Trophoblast cell (in vitro differentiated cells and primary cell): ENCODE data around the gene RASGRF1.

Experiments
- DNase-seq, 2 donors: peaks; one replicate each; pipeline ENCODE4 v3.0.0-alpha.2; 2016
- H2AFZ ChIP-seq: 2 replicates; pipeline ENCODE4 v1.6.1; 2013; ENCODE audit warnings: low read length, moderate library complexity, mild to moderate bottlenecking; ENCODE audit not compliant: insufficient read depth, poor library complexity
- H2AK5ac ChIP-seq: 2 replicates; pipeline ENCODE4 v1.6.1; 2013; ENCODE audit warnings: mild to moderate bottlenecking, low read length
- H2BK120ac ChIP-seq: 2 replicates; pipeline ENCODE4 v1.6.1; 2013; ENCODE audit warnings: low read length, mild to moderate bottlenecking, moderate library complexity; ENCODE audit not compliant: insufficient read depth, poor library complexity
- H2BK12ac ChIP-seq: 2 replicates; pipeline ENCODE4 v1.6.1; 2013; ENCODE audit warnings: mild to moderate bottlenecking, low read length, moderate library complexity
- H2BK5ac ChIP-seq: 2 replicates; pipeline ENCODE4 v1.6.1; 2013; ENCODE audit warnings: low read length, low read depth, moderate library complexity, mild to moderate bottlenecking; ENCODE audit not compliant: poor library complexity
- H3K14ac ChIP-seq: 2 replicates; pipeline ENCODE4 v1.6.1; 2013; ENCODE audit warnings: mild to moderate bottlenecking, low read length
- H3K18ac ChIP-seq: 2 replicates; pipeline ENCODE4 v1.6.1; 2013; ENCODE audit warnings: mild to moderate bottlenecking, low read length
- H3K23ac ChIP-seq: 2 replicates; pipeline ENCODE4 v1.6.1; 2013; ENCODE audit warnings: low read length
- H3K27ac ChIP-seq: 2 replicates; pipeline ENCODE4 v1.5.1; 2013; ENCODE audit warnings: low read depth, mild to moderate bottlenecking, inconsistent platforms, low read length, moderate library complexity
- H3K27me3 ChIP-seq: 2 replicates; pipeline ENCODE4 v1.6.1; 2013; ENCODE audit warnings: inconsistent platforms, mild to moderate bottlenecking, low read length, moderate library complexity; ENCODE audit not compliant: insufficient read depth
- H3K36me3 ChIP-seq, 2 experiments: 1 replicate in 1 of 2; 2 replicates in 1 of 2; pipeline ENCODE4 v1.6.1; 2013; ENCODE audit warnings: low read length in 2 of 2, mild to moderate bottlenecking in 2 of 2, moderate library complexity in 1 of 2; ENCODE audit not compliant: insufficient read depth in 2 of 2, control insufficient read depth in 1 of 2
- H3K4ac ChIP-seq: 2 replicates; pipeline ENCODE4 v1.6.1; 2013; ENCODE audit warnings: low read depth, mild to moderate bottlenecking, low read length, moderate library complexity
- H3K4me1 ChIP-seq, 2 experiments: 1 replicate in 1 of 2; 2 replicates in 1 of 2; pipeline ENCODE4 v1.6.1; 2013; ENCODE audit warnings: low read length in 2 of 2, mild to moderate bottlenecking in 2 of 2, moderate library complexity in 1 of 2; ENCODE audit not compliant: insufficient read depth in 2 of 2, control insufficient read depth in 1 of 2
- H3K4me2 ChIP-seq: 2 replicates; pipeline ENCODE4 v1.6.1; 2013; ENCODE audit warnings: inconsistent platforms, mild to moderate bottlenecking, low read length, moderate library complexity
- H3K4me3 ChIP-seq: 2 replicates; pipeline ENCODE4 v1.5.1; 2013; ENCODE audit warnings: mild to moderate bottlenecking, low read depth, low read length, inconsistent platforms
- H3K79me1 ChIP-seq: one replicate; pipeline ENCODE4 v1.6.1; 2013; ENCODE audit warnings: low read length
- H3K79me2 ChIP-seq: 2 replicates; pipeline ENCODE4 v1.6.1; 2013; ENCODE audit warnings: low read length, mild to moderate bottlenecking; ENCODE audit not compliant: control insufficient read depth, insufficient read depth, poor library complexity
- H3K9ac ChIP-seq: 2 replicates; pipeline ENCODE4 v1.6.1; 2013; ENCODE audit warnings: mild to moderate bottlenecking, low read length
- H3K9me3 ChIP-seq: 2 replicates; pipeline ENCODE4 v1.6.1; 2013; ENCODE audit warnings: low read depth, mild to moderate bottlenecking, control low read depth, inconsistent platforms, low read length; ENCODE audit not compliant: insufficient read depth
- H4K12ac ChIP-seq: 2 replicates; pipeline ENCODE4 v1.6.1; 2013; ENCODE audit warnings: low read depth, mild to moderate bottlenecking, low read length, moderate library complexity
- H4K8ac ChIP-seq: 2 replicates; pipeline ENCODE4 v1.6.1; 2013; ENCODE audit warnings: low read depth, mild to moderate bottlenecking, low read length, moderate library complexity
- H4K91ac ChIP-seq: one replicate; pipeline ENCODE4 v1.6.1; 2013; ENCODE audit warnings: low read depth, mild to moderate bottlenecking, low read length, moderate library complexity
- WGBS: extraction: QIAGEN DNeasy Blood & Tissue Kit; methylation state at CpG from one replicate; pipeline ENCODE4 v1.1.7; 2013; ENCODE audit warnings: missing lambda C conversion rate; ENCODE audit not compliant: insufficient read length, insufficient coverage; ENCODE audit errors: extremely low coverage; 5-methylcytosine and 5-hydroxymethylcytosine counted together

Gene RASGRF1

DNA sequence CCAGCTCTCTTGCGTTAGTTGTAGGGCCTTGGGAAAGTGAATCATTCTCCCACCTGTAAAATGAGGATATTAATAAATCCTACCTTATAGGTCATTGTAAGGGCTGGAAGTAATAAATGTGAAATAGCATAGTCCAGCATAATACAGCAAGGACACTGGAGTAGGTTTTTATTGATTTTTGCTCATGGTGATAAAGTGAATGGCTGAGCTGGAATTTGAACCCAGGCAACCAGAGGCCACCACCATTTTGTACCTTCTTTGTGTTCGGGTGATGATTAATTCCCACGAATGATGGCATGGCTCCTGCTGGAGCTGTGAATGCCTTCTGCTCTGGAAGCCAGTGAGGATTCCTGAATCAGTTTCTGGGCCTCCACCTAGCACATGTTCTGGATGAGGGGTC lies 177.6 kb downstream of the RASGRF1 start:
- Histone ChIP-seq H3K9me3 (no peaks in the 10 kb centered on the region), H3K4me2 (no peak overlapping the region), H4K12ac (no peak overlapping the region), H4K91ac (no peak overlapping the region), H3K79me1 (no peaks in the 10 kb centered on the region), H2AK5ac (no peak overlapping the region), H3K4ac (no peak overlapping the region), H3K23ac (no peak overlapping the region), H2BK12ac (no peak overlapping the region), H3K79me2 (no peaks in the 10 kb centered on the region), H3K36me3 (peaks cover 32 to 48% of the 10 kb centered on the region in 2 experiments), H4K8ac (no peak overlapping the region), H3K14ac (no peak overlapping the region), H2AFZ (no peak overlapping the region), H3K27me3 (no peaks in the 10 kb centered on the region), H3K18ac (no peak overlapping the region), H3K9ac (no peak overlapping the region), H3K4me3 (no peak overlapping the region), H3K4me1 (peaks cover 0 to 4% of the 10 kb centered on the region in 2 experiments), H2BK120ac (no peak overlapping the region), H3K27ac (no peak overlapping the region), H2BK5ac (no peak overlapping the region)
- no CpG with 5 or more reads among the region's 3 CpGs for WGBS
- DNase-seq = no peak

GRCh38 chr15:78912316-78912715 lies 178.3 kb downstream of the RASGRF1 start:
- Histone ChIP-seq H2BK5ac (no peak overlapping the region), H3K79me1 (no peaks in the 10 kb centered on the region), H3K4ac (no peak overlapping the region), H3K27me3 (no peaks in the 10 kb centered on the region), H2BK120ac (no peak overlapping the region), H4K12ac (no peak overlapping the region), H3K9me3 (no peaks in the 10 kb centered on the region), H4K8ac (no peak overlapping the region), H3K79me2 (no peaks in the 10 kb centered on the region), H2BK12ac (no peak overlapping the region), H4K91ac (no peak overlapping the region), H3K4me3 (no peak overlapping the region), H3K4me1 (peaks cover 0 to 4% of the 10 kb centered on the region in 2 experiments), H3K36me3 (peaks cover 30 to 47% of the 10 kb centered on the region in 2 experiments), H3K4me2 (no peak overlapping the region), H2AK5ac (no peak overlapping the region), H3K18ac (no peak overlapping the region), H3K9ac (no peak overlapping the region), H2AFZ (no peak overlapping the region), H3K14ac (no peak overlapping the region), H3K27ac (no peak overlapping the region), H3K23ac (no peak overlapping the region)
- no peak for DNase-seq
- WGBS = no CpG with 5 or more reads among the region's 2 CpGs

- no CpG with 5 or more reads among the region's 7 CpGs for WGBS
- Histone ChIP-seq H2BK5ac (no peak overlapping the region), H3K14ac (no peak overlapping the region), H3K79me1 (no peaks in the 10 kb centered on the region), H4K8ac (no peak overlapping the region), H3K4me1 (no peaks in the 10 kb centered on the region), H2AFZ (no peak overlapping the region), H3K27me3 (no peaks in the 10 kb centered on the region), H3K36me3 (peaks cover 33 to 57% of the 10 kb centered on the region in 2 experiments), H2BK12ac (no peak overlapping the region), H3K4me2 (no peak overlapping the region), H3K4me3 (no peak overlapping the region), H3K23ac (no peak overlapping the region), H3K4ac (no peak overlapping the region), H3K79me2 (no peaks in the 10 kb centered on the region), H2BK120ac (no peak overlapping the region), H2AK5ac (no peak overlapping the region), H3K9ac (no peak overlapping the region), H4K91ac (no peak overlapping the region), H3K9me3 (no peaks in the 10 kb centered on the region), H3K18ac (no peak overlapping the region), H4K12ac (no peak overlapping the region), H3K27ac (no peak overlapping the region)
- no peak for DNase-seq
Observed at GRCh38 chr15:78910271-78910670, 180.3 kb downstream of the RASGRF1 start.
